DMS79 (cell line): Measurements from ENCODE around the gene EBF3.

Source experiments
- DNase-seq: peaks from one replicate; lab custom pipeline; 2025; lab: John Stamatoyannopoulos, UW

The EBF3 gene

GRCh38 chr10:129970465-129971364 lies 6.6 kb upstream of the EBF3 start:
- DNase-seq, result no peak

GRCh38 chr10:129969911-129970464 lies 5.9 kb upstream of the EBF3 start:
- DNase-seq, result no peak

DNA sequence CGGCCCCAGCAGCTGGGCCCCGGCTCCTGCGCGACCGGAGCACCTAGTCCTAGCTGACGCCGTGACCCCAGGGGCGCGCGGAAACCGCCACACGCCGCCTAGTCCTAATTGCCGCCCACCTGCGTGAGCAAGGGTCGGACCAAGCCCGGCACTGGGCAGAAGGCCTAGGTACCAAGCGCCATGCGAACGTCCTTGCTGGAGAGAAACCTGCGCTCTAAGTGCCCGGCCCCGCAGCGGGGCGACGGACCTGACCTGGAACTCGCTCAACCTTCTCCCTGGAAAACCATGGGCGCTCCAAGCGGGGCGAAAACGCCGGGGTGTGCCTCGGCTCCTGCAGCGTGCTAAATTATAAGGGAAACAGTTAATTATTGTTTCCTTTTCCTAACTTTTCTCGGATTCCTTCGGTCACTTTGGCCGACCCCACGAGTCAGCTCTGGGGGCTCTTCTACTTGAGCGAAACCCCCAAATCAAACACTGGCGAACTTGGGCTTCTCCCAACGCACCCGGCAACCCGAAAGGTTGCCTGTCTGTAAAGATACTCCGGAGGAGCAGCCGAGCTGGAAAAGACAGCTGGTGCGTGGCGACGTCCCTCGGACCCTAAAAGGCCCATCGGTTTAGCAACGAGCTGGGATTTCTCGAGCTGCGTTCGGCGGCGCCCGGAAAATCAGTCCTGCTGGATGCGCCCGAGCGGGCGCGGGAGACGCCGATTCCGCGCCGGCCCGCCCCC lies 5.3 kb upstream of the EBF3 start:
- no peak for DNase-seq

DNA sequence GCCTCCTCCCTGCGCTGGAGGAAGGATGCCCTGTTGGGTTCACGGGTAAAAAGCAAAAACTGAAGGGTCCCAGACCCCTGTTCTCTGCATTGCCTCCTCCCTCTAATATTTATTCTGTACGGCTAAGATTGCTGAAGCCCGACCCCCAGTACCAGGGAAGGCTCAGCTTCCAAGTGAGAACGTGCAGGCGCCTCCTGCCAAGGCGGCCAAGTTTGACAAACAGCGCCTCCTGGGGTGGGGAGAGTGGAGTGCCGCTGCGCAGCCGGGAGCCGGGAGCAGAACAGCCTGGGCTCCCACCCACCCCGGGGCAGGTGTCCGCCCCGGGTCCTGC lies 4.7 kb upstream of the EBF3 start:
- DNase-seq, result no peak

- DNase-seq, result no peak
Observed at GRCh38 chr10:129968020-129968852, 4.2 kb upstream of the EBF3 start.

DNA sequence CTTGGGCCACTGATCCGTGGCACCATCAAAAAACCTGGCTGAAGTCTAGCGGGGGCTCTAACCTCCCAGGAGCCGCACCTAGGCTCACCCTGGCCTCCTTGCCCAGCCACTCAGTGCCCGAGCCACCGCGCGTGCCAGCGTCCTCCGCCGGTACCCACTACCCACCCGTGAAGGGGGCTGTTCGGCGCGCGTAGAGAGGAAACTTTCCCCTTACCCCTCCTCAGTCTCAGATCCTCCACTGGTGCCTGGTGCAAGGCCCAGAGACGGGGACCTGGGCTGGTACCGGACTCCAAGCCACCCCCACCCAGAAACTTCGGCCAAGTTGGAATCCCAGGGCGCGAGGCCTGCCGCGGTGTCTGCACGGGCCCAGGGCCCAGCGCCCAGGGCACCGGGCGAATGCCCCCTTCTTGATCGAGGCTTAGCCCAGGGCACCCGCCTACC lies 3.5 kb upstream of the EBF3 start:
- no peak for DNase-seq

DNA sequence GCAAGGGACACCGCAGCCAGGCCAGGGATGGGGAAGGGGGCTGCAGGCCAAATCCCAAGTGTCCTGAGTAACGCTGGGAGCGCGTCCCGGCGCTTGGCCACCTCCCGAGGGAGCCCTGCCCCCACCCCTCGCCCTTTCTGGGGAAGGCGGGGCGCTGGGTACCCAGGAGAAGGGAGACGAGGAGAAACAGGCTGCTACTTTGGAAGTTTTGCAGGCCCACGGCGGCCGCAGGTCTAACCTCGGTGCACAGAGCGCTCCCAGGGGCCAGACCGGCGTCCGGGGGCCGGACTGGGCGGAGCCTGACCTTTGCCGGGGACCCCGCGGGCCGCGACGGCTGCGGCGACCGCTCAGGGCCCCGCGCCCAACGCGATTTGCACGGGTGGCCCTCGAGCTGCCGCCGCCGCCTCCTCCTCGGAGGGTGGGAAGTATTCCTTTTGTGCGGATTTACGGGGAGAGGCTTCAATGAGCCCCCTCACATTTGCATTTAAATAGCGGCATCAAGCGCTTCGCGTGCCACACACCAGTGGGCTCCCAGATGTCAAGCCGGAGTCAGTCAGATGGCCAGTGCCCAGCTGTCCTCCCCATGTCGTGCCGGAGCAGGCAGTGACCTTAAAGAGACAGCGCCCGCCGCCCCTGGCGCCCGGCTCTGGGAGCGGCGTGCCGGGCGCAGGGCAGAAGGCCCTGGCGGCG lies 3.0 kb upstream of the EBF3 start:
- DNase-seq, result no peak

DNA sequence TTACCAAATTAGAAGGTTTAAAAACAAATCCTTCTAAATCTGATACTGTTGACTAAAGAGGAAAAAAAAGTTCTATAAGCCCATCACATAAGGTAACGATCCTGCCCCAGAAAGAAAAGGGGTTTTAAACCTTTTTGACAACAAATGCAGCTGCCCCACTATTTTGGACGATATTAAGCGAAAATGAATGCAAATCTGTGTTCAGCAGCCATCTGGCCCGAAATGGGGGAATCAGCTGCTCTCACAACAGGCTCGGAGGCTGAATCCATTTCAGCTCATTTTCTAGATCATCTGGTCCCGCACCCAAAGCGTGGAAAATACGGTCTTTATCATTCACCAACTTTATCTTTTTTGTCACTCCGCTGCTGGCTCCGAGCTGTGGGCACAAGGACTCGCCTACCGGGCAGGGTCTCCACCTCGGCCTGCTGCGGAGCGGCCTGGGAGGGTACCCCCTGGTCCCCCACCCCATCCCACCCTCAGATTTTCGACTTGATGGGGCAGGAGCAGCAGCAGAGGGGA lies 2.4 kb upstream of the EBF3 start:
- no peak for DNase-seq

DNA sequence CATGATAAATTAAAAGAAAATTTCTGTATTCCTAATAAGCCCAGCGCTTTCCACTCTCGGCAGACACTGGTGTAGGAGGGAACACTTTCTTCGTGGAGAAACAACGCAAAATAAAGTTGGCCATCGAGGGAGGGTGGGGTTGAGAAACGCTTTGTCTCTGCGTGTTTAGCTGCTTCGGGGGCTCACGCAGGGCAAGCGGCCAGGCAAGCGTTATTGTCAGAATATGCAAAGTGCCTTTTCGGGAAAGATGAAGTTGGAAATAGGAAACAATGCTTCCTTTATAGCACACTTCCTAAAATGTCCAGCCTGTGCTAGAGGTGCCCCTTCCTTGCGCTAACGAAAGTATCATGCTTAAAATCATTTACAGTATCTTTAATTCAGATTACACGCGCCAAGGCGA lies 1.9 kb upstream of the EBF3 start:
- DNase-seq, result no peak

GRCh38 chr10:129965425-129965808 lies 1.3 kb upstream of the EBF3 start:
- no peak for DNase-seq

DNA sequence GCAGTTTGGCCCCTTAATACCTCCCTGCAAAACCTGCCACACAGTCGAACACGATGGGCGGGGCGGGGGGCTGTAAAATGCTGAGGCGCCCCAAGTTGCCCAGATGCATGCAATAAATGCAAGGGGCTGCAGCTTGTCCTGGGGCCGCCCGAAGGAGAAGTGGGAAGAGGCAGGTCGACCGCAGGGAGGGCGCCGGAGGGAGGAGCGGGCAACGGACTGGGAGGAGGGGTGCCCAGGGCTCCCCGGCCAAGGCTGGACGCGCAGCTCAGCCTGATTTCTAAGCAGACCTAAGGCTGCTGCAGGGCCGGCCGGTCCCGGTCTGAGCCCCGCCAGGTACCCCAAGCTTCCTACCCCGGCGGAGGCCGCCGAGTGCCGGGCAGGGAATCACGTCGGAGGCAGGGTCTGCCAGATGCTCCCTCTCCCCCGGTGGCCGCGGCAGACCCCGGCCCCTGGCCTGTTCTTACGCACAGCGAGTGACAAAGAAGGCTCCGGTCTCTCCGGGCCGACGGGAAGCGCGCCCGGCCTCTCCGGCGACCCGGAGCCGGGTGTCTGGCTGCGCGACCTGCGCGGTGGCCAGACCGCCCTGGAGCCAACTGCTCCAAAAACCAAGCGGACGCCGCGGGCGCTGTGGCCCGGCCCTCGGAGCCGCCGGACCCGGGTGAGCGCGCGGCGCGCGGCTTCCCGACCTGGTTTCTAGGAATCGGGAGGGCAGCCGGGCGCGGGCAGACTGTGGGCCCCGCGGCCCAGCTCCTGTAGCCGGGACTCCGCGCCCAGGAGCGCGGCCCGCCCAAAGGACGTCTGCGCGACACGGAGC lies 744 bp upstream of the EBF3 start:
- no peak for DNase-seq

DNA sequence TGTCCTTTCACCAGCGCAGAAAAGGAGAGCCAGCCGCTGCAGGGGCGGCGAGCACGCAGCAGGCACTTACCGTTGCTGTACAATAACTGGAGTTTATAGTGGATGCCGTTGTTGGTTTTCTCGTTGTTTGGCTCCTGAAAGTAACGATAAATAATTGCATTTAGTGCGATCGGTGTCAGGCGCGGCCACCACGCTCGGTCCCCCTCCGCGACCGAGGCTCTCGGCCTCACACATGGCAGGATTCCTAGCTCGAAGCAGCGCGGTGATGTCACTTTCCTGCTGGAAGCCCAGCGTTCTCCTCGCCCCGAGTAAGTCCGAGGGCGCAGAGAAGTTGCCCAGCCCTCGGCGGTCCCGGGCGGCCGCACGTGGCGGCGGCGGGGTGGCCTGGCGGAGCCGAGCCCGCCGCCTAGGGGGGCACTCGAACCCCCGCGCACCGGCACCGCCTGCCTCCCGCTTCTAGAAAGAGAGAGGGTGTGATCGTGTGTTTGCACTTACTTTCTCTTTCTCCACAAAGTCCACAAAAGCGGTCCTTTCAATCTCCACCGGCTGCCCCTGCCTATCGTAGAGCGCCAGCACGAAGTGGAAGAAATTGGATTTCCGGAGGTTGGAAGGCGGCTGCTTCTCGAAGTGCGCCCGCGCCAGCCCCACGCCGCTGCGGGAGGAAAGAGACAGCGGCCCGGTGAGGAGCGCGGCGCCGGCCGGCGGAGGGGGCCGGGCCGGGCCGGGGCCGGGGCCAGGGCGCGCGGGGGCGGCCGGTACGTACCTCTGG lies 1.0 kb downstream of the EBF3 start:
- DNase-seq, result peak; percentile 7

DNA sequence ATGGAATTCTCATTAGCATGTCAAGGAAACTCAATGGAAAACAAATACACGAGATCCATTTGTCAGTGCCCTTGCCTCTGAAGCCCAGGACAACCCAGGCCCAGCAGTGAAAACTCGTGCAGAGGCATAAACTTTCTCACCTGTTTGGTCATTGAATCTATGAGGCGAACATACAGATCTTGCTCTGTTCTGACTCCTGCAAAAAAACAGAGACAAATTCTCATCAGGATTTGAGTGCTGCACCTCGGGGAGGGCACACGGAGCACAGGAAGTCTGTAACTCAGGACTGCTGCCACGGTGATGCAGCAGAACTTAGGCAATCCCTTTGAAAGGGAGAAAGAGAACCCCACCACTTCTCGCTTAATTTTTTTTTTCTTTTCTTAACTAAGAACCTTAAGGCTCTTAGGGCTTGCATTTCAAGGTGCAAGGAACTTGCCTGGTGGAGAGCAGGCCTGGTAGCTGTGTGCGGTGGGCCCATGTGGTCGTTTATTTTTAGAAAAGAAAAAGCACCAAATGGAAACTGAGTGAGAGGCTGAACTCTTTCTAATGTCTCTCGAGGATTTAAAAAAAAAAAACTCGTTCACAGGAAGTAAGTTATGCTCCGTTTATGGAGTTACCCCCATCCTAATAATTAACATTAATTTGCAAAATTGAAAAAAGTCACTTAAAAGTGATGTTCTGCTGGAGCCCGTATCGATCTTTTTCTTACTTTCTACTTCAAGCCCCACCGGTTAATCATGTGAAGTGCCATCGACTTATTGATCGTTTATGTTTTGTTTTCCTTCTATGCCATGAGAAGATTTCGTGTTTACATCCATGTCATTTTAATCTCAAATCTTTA lies 1.8 kb downstream of the EBF3 start:
- DNase-seq, result no peak

DNA sequence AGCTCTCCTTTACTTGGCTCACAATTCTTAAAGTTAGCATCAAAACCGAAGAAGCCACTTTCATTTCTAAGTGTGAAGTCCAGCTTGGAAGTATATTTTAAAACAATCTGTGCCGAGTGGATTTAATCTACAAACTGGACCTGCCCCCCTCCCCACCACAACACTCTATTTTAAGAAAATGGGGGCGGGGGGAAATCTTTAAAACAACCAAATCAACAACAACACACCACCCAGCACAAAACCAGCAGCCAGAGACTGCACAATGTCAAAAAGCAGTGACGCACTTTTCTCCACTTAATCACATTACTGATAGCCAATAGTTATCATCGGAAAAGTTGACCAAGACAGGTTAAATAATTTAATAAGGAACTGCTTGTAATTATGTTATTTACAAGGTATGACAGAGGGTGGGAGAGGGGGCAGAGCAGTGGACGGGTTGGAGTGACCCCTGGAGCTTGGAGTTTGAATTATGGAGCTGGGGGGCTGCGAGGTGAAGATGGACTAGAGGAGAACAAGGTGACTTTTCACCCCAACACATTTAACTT lies 2.8 kb downstream of the EBF3 start:
- DNase-seq, result no peak

DNA sequence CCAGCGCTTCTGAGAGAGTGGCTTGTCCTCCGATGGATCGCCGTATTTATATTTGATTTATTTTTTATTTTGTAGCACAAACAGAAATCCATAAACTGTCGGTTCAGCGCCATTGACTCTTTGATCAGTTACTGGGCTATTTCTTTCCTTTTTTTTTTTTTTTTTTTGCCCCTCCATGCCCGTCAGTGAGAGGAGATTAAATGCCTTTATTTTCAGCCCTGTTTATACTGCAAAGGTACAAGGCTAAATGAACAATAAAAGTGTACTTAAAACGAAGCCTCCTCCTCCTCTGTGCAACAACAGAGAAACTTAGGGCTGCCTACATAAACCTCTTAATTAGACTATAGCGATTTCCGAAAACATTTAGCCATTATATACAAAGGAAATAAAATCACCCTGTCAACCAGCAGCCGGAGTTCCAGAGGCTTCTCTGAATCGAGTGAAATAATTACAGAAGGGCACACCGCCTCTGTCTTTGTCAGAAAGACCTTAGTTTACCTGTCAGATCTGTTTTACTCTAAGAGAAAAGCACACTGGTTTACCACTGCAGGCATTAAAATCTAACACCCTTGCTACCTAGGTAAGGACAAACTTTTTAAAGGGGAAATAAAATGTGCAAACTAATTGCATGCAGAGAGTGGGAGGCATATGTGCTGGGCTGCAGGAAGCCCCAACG lies 3.5 kb downstream of the EBF3 start:
- no peak for DNase-seq

DNA sequence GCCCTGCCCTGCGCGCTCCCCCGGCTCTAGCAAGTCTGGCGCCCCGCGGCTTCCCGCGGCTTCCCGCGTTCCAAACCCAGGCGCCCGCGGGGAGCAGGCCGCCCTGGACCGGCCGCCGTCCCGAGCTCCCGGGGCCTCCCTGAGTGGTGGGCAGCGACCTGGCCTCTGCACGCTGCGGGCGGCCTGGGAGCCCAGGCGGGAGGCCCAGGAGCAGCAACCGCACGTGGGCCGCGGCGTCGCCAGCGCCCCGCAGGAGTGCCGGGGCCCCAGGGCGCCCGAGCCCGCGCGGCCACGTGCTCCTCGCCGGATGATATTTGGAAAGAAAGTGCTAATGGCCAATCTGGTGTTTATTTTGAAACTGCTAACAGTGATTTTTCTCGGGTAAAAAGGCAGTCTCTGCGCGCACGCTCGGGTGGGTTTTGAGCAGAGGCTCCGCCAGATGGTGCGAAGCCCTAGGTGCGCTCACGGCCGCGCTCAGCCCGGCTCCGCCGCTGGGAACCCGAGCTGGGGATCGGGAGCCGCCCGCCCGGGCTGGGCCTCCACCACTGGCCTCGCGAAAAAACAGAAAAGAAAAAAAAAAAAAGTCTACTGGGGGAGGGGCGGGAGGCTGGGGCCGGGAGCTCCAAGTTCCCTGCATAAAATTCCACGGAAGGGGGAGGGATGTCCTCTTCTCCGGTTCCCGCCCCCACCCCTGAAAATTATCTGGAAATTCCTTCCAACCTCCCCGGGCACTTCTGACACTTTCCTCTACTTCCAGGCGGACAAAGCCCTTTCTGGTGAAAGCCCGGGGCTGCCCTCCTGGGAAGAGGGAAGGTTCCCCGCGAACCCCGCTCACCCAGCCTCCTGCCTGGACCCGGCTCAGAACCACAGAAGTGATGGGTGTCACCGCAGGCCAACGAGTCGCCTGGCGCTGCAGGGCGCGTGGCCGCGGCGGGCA lies 4.3 kb downstream of the EBF3 start:
- DNase-seq, result no peak
